Measurements from ENCODE around the gene GAL3ST3.

The GAL3ST3 gene

GRCh38 chr11:66047541-66048365 is 1.2 kb downstream of the GAL3ST3 start (continued):
- TF ChIP-seq TSHZ2 (CRISPR knock-in tag; IDR thresholded peaks at IDR 0.05): no peak
- no peak for TF ChIP-seq BACH2 (CRISPR knock-in tag; IDR thresholded peaks at IDR 0.05; ENCODE audit: borderline replicate concordance)

- TF ChIP-seq ZC3H10 (CRISPR knock-in tag; IDR thresholded peaks at IDR 0.05): no peak
- no peak for TF ChIP-seq ZNF70 (CRISPR knock-in tag; IDR thresholded peaks at IDR 0.05)
- no peak for TF ChIP-seq ISL1 (CRISPR knock-in tag; IDR thresholded peaks at IDR 0.05)
- TF ChIP-seq GLIS3 (CRISPR knock-in tag; IDR thresholded peaks at IDR 0.05): no peak
- no peak for TF ChIP-seq BACH2 (CRISPR knock-in tag; IDR thresholded peaks at IDR 0.05; ENCODE audit: borderline replicate concordance)
- no peak for TF ChIP-seq OSR1 (CRISPR knock-in tag; IDR thresholded peaks at IDR 0.05)
- no peak for TF ChIP-seq TSHZ2 (CRISPR knock-in tag; IDR thresholded peaks at IDR 0.05)
- no peak for TF ChIP-seq SNAI2 (CRISPR knock-in tag; IDR thresholded peaks at IDR 0.05)
- TF ChIP-seq ZFP3 (CRISPR knock-in tag; IDR thresholded peaks at IDR 0.05): no peak
- no peak for ATAC-seq
These were observed 2.1 kb downstream of the GAL3ST3 start for GRCh38 chr11:66046901-66047300.

- TF ChIP-seq ZNF8 (CRISPR knock-in tag; IDR thresholded peaks at IDR 0.05) (no peak), ARNTL (CRISPR knock-in tag; IDR thresholded peaks at IDR 0.05; ENCODE audit: borderline replicate concordance, low read depth) (no peak), TCF4 (CRISPR knock-in tag; IDR thresholded peaks at IDR 0.05; ENCODE audit: borderline replicate concordance) (no peak), PPARA (CRISPR knock-in tag; IDR thresholded peaks at IDR 0.05; ENCODE audit: borderline replicate concordance) (no peak), ZNF70 (CRISPR knock-in tag; IDR thresholded peaks at IDR 0.05) (no peak), ESRRG (CRISPR knock-in tag; IDR thresholded peaks at IDR 0.05) (no peak), ZNF565 (CRISPR knock-in tag; conservative IDR thresholded peaks at IDR 0.05; ENCODE audit: low read depth) (no peak), POU6F1 (CRISPR knock-in tag; IDR thresholded peaks at IDR 0.05; ENCODE audit: borderline replicate concordance, low read depth) (no peak), ZFP3 (CRISPR knock-in tag; IDR thresholded peaks at IDR 0.05) (no peak), CSDC2 (CRISPR knock-in tag; IDR thresholded peaks at IDR 0.05) (no peak)
- ATAC-seq: peak; percentile 84
These were observed 3.8 kb downstream of the GAL3ST3 start for GRCh38 chr11:66045177-66045639.

- TF ChIP-seq PATZ1 (CRISPR knock-in tag; IDR thresholded peaks at IDR 0.05; ENCODE audit: borderline replicate concordance) (no peak), ZC3H10 (CRISPR knock-in tag; IDR thresholded peaks at IDR 0.05) (no peak), TSHZ2 (CRISPR knock-in tag; IDR thresholded peaks at IDR 0.05) (no peak), ZNF565 (CRISPR knock-in tag; conservative IDR thresholded peaks at IDR 0.05; ENCODE audit: low read depth) (no peak), BACH2 (CRISPR knock-in tag; IDR thresholded peaks at IDR 0.05; ENCODE audit: borderline replicate concordance) (no peak), POU6F1 (CRISPR knock-in tag; IDR thresholded peaks at IDR 0.05; ENCODE audit: borderline replicate concordance, low read depth) (no peak)
- no peak for ATAC-seq
These were observed 4.2 kb downstream of the GAL3ST3 start for GRCh38 chr11:66044757-66045156.

All from SK-N-SH treated with all-trans-retinoic acid at 6 μM for 48 hours (cell line).